HG03439 (cell line): ENCODE data around the gene ITPR1.
"Not testable (repeated sequence)": the region's sequence is repeated elsewhere in the genome, so short reads cannot be mapped to it uniquely, and the experiment has no call there.

Experiments
- ATAC-seq: cut with Tn5 transposase; IDR thresholded peaks from one replicate; pipeline ENCODE4 v1.9.1; 2021; ENCODE audit warnings: mild to moderate bottlenecking, moderate library complexity; ENCODE audit not compliant: unreplicated experiment

The ITPR1 gene

GRCh38 chr3:4493014-4493940 is at the start of gene ITPR1:
TSS of gene ITPR1 (plus strand) at chr3:4493348. CDS start at chr3:4516492, 23,144 bp downstream.
- peak; percentile 95 for ATAC-seq

DNA sequence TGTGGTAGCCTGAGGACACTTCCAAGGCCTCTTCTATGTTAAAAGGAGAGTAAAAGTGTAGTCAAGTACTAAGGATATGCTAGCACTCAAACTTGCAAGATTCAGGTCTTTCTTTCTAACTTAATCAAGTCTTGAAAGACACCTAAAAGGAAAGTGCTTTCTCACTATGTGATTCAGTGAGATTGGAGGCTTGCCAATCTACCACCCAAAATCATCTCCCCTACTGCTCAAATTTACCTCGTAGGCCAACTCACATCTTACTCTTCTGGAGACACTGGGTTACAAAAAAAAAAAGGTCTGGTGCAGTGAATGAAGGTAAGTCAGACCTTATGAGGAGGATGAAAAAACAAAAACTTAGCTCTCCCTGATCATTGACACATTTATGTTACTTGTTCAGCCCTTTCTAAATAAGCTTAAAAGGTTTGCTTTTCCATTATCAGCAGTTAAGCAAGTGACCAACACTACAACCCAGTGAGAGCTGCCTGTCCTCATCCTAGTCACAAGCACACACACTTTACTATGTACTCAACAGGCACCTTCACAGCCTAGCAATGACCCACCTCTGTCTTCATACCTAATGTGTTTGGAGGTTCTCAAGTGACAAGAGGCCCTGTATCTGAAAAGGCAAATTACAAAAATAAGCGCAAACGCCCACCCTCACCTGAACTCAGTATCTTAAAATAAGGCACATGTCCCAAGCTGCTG is 45.7 kb upstream of the ITPR1 start:
- no peak for ATAC-seq

- ATAC-seq = no peak
Measured at GRCh38 chr3:4448187-4448586, 45.0 kb upstream of the ITPR1 start.

- ATAC-seq = no peak
Measured at GRCh38 chr3:4449043-4449805, 43.9 kb upstream of the ITPR1 start.

DNA sequence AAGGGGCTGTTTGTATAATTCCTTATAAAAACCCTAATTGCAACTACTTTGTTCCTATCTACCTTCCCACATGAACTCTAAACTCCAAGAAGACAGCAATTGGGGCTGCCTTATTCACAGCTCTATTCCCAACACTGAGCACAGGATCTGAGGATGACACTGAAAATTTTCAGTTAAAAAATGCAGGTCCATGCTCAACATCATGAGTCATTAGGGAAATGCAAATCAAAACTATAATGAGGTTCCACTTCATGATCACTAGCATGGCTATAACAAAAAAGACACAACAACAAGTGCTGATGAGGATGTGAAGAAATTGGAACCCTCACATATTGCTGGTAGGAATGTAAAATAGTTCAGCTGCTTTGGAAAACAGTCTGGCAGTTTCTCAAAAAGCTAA is 39.0 kb upstream of the ITPR1 start:
- ATAC-seq = no peak

GRCh38 chr3:4456780-4457179 is 36.4 kb upstream of the ITPR1 start:
- ATAC-seq = not testable (repeated sequence)

- no peak for ATAC-seq
Measured at GRCh38 chr3:4458961-4459360, 34.2 kb upstream of the ITPR1 start.

DNA sequence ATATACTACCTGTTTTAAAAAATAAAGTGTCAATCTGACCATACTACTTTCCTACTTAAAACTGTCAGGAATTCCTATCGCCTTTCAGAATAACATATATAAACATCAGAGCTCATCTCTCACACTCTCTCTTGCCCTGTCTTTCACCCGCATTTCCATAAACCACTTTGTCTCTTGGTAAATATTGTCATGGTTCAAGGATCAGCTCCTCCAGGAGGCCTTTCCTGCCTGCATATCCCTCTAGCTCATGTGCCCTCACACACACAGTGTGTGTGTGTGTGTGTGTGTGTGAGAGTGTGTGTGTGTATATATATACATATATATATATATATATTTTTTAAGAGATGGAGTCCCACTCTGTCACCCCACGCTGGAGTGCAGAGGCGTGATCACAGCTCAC is 32.8 kb upstream of the ITPR1 start:
- no peak for ATAC-seq

DNA sequence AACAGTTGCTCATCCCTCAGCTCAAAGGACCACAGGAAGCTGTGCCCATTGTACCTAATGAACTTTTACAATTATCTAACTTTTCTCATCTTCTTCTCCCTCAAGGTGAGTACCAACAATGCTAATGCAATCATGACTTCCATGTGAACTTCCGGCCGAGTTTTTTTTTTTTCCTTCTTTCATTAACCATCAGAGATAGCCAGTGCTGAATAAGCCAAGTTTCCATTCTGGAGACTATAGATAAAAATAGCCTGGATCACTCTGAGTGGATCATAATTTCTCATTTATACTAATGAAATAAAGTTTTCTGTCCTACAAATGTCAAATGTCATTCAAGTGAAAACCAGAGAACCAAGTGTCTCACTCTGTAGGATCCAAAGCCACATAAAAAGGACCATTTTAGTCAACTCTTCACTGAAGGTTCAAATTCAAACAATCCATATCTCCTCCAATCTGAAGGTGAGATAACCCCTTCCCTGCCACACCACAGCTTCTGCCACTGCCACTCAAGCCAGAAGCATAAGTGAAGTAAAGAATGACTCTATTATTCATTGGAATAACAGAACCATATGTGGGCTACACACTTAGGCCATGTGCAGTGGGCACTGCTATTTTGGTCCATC is 31.6 kb upstream of the ITPR1 start:
- ATAC-seq = no peak

GRCh38 chr3:4462369-4463040 is 30.6 kb upstream of the ITPR1 start:
- no peak for ATAC-seq

DNA sequence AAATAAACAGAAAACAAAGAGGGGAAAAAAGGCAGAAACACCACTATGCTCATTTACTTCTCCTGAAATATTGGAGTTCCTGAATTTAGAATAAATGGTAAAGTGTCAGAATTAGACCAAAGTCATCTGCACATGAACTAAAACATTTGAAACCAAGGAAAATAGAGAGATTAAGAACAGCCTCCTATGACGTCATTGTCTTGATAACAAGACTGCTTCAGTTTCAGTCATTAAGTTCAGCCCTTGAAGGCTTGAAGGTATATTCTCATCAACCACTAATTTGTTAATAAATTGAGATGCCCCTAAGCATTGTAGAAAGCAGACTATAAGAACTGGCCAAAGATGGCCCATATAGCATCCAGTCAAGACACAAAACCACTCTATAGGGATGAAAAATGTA is 28.6 kb upstream of the ITPR1 start:
- no peak for ATAC-seq

- peak; percentile 100 for ATAC-seq
Measured at GRCh38 chr3:4466741-4467521, 26.2 kb upstream of the ITPR1 start, which contains the start of gene SUMF1. TSS of gene SUMF1 (minus strand) at chr3:4467269. CDS start at chr3:4467245, 24 bp downstream.

GRCh38 chr3:4467522-4467867 is 25.7 kb upstream of the ITPR1 start:
- ATAC-seq = no peak

GRCh38 chr3:4471907-4472306 is 21.2 kb upstream of the ITPR1 start:
- no peak for ATAC-seq

- ATAC-seq = no peak
Measured at GRCh38 chr3:4472312-4472711, 20.8 kb upstream of the ITPR1 start.

- no peak for ATAC-seq
Measured at GRCh38 chr3:4472766-4473165, 20.4 kb upstream of the ITPR1 start.

- ATAC-seq = no peak
Measured at GRCh38 chr3:4474683-4475490, 18.3 kb upstream of the ITPR1 start.

DNA sequence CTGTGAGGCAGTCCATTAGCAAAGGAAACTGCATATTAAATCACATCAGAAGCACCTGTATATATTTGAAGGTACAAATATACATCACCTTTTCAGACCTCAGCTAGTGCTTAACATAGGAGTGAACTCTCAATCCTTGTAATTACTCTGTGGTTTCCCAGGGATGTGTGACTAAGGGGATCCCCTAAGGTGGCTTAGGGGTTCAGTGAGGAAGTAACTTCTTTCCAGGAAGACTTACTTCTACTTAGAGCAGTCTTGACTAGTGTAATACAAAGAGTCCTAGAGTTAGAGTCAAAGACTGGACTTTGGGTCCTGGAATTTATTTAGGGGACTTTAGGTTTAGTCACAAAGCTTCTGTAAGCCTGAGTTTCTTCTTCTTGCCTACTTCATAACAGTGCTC is 17.3 kb upstream of the ITPR1 start:
- ATAC-seq = no peak

DNA sequence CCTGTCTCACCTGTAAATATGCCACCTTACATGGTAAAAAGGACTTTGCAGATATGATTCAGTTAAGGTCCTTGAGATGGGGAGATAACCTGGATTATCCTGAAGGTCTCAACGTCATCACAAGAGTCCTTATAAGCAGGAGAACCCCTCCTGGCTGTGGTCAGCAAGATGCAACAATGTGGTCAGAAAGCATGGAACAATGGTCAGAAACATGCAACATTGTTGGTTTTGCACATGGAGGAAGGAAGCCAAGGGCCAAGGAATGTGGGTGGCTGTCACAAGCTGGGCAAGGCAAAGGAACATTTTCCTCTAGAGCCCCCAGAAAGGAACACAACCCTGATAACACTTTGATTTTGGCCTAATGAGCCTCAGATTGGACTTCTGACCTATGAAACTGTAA is 16.7 kb upstream of the ITPR1 start:
- no peak for ATAC-seq
